HG03175 (cell line): ENCODE data around the gene ANKRD13B.

ENCODE experiments used
- ATAC-seq: cut with Tn5 transposase; IDR thresholded peaks from one replicate; pipeline ENCODE4 v1.9.1; 2021; ENCODE audit warnings: mild to moderate bottlenecking, moderate library complexity; ENCODE audit not compliant: unreplicated experiment

ANKRD13B gene

DNA sequence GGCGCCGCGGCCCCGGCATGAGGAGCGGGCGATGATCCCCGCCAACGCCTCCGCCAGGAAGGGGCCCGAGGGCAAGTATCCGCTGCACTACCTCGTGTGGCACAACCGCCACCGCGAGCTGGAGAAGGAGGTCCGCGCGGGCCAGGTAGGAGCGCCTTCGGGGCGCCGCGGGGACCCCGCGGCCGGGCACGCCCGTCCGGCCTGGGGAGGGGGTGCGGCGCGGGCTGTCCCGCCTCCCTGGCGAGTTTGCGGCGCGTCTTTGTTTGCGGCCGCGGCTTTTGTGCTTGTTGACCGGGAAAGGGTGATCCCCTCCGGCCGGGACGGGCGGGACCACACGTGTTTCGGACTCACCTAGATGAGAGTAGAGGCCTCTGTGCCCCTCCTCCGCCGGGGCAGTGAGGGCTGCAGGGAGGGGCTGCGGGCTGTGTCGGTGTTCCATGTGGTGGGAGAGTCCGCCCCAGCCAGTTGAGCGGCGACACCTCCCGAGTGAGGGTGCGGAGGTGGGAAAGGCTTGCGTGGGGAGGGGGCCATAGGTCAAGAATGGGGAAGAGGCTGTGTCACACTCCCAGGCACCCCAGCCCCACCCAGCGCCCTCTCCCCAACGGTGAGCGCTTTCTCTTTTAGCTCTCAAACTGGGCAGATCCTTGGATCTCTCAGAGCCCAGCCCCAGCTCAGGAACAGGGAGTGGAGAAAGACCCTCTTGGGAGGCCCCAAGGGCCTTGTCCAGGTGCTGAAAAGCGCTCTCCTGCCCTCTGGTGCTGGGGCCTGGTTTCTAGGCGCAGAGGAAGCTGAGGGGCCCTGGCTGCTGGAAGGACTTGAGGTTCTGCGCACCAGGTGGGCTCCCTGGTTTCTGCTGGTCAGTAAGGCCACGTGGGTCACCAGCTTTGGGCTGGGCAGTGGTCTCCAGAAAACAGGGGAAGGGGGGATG is 923 bp downstream of the ANKRD13B start:
- ATAC-seq: no peak

DNA sequence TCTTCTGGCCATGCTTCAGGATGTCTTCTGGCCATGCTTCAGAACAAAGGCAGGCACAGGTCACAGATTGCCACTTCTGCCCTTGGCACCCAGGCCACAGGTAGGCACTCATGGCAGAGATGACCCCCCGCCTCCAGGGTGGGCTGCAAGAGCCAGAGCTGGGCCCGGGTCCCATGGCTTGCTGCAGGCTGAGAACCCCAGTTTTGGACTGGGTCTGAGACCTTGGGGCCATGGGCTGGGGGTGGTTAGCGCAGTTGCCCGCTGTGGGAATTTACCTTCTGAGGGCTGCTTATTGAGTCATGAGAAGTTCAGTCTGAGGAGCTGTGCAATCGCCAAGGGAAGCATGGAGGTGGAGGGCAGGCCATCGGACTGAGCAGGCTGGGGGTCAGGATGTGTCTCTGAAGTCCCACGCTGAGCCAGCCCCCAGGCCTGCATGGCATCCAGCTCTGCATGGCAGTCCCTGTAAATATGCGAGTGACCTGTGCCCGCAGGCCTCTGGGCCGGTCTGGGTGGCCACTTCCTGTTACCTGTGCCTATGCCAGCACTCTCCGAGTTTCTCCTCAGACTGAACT is 1.7 kb downstream of the ANKRD13B start:
- ATAC-seq: no peak

DNA sequence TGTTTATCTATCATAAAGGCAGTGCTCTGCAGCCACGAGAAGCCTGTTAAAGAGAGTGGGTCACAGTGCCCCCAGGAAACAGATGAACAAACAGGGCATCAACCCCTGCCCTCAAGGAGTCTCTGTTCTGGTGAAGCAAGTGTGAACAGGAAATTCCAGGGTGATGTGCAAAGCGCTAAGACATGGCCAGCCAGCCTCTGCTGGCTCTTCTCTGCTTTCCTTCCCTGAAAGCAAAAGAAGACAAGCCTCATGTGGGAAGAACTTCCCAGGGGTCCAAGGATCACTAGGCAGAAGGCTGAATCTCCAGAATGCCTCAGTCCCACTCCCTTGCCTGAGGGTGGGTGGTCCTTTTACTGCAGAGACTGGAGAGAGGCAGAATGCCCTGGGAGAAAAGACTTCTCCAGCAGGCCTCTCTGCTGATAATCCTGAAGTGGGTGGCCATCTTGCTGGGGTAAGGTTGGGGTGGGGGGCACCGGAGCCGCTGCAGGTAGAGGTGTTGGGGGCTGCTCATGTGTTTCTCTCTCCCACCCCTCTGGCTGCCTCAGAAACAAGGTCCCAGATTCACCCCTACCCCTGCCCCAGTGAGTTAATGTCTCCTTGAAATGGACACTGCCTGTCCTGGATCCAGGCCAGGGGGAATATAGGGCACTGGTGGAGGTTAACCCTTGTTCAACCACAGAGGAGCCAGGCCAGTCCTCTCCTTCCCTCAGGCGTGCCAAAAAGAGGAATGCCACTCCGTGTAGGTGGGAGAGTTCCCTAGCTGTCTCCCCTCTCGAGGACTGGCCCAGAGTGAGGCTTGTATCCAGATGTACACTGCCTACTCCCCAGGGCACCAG is 2.4 kb downstream of the ANKRD13B start:
- no peak for ATAC-seq

DNA sequence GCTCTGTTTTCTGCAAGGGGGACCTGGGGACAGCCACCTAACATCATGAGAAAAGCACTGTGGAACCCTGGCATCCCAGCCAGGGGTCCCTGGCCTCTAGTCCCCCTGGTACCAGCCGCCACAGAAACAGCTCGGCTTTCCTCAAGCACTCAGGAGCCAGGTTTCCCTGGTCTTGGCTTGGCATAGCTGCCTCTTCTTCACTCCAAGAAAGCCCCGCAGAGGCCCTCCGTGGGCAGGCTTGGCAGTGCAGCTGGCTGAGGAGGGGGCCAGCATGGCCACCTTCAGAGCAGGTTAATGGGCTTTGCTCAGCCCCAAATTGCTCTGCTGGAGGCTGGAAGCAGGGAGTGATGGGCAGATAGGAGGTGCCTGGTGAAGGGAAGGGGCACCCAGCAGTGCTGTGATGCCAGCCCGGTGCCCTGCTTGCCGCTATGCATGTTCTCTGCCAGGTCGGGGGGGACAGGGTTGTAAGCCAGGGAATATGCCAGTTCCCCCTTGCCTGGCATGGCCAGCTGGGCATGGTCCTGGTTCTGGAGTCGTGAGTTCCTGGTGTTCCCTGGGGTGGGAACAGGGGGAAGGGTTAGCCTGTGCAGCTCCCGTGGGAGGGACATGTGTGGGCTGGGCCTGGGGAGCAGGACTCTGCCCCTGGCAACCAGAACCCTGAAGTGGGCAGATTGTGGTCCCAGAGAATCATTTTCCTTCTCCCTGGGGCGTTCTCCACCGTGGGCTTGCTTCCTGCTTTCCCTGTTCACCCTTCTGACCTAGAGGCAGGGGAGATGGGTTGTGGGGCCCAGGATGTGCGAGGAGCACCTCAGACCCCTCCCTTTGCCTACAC is 3.2 kb downstream of the ANKRD13B start:
- no peak for ATAC-seq

DNA sequence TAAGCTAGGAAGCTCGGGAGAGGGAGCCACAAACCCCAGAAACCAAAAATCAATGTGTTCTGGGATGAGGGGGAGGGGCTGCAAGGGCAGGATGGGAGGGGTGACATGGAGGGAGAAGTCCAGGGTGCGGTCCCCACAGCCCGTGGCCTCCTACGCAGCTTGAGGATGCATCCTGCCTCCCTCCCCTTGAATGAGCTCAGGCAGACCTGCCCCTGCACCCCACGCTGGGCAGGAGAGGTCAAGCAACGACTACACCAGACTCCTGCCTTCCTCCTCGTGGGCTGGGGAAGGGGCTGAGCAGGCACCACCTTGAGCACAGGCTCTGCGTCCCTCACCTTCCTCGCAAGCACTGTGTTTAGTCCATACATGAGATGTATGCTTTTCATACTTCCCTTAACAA is 3.9 kb downstream of the ANKRD13B start:
- no peak for ATAC-seq

DNA sequence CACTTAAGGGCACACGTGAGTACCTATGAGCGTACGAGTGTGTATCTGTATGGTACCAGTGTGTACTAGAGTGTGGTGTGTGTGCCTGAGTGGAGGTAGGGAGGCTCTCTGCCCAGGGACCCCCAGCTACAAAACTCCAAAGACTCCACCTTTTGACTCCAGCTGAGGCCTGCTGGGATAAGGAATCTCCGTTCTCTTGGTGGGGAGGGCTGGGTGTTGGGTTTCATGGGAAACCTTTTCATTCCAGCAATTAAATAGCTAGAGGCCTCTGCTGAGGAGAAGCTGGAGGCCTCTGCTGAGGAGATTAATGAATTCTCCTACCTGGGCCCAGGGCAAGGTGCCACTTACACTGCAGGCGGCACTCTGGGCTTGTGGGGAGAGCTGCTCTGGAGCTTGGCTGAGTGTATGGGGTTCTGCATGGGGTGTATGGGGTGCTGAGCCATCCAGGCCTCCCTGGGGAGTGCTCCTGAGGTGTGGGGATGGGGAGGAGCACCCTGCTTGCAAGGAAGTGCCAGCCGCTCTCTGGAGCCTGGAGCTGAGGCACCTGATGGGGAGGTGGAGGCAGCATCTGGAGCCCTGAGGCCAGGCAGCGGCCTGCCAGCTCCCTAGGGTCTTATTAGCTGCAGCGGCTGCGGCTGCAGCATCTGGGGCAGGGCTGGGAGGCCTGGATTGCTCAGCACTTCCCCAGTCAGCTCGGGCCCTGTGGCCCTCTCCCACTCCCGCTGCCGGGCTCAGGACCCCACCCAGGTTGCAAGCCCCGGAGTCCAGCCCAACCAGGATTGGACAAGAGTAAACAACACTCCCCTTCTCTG is 4.6 kb downstream of the ANKRD13B start:
- no peak for ATAC-seq

DNA sequence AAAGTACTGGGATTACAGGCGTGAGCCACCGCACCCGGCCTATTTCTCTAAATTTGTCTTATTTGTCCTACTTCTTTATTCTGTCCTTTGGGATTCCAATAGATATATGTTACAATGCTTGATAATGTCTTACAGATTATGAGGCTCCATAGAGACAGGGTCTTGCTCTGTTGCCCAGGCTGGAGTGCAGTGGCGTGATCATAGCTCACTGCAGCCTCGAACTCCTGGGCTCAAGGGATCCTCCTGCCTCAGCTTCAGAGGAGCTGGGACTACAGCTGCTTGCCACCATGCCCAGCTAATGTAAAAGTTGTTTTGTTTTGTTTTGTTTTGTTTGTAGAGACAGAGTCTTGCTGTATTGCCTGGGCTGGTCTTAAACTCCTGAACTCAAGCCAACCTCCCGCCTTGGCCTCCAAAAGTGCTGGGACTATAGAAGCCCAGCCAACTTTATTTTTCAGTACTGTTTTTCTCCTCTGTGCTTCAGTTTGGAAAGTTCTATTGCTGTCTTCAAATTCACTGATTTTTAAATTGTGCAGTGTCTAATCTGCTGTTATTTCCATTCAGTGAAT is 10.3 kb downstream of the ANKRD13B start:
- ATAC-seq: no peak

DNA sequence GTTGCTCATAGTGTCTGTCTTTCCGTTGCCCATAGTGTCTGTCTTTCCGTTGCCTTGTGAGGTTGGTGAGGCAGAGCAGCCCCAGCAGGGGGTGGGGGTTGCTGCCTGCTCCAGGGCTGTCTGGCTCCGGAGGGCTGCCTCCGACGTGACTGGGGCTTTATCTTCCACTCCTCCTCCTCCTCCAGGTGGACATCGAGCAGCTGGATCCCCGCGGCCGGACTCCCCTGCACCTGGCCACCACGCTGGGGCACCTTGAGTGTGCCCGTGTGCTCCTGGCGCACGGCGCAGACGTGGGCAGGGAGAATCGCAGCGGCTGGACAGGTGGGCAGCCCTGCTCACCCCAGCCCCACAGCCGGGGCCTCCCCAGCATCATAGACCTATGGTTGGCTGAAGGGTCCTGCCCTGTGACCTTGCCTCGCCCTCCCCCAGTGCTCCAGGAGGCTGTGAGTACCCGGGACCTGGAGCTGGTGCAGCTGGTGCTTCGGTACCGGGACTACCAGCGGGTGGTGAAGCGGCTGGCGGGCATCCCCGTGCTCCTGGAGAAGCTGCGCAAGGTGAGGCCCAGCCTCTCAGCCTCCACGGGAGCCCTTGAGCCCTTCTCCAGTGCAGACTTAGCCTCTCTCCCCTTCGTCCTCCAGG is 14.7 kb downstream of the ANKRD13B start:
- no peak for ATAC-seq

DNA sequence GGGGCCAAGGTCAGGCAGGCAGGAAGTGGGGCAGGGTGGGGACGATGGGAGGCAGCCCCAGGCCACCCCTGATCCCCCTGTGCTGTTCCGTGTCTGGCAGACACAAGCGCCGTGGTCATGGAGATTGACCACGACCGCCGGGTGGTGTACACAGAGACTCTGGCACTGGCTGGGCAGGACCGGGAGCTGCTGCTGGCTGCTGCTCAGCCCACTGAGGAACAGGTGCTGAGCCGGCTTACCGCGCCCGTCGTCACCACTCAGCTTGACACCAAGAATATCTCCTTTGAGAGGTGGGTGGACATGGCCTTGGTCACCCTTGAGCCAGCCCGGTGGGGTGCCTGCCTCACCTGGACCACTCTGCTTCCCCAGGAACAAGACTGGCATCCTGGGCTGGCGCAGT is 16.1 kb downstream of the ANKRD13B start:
- ATAC-seq: no peak

DNA sequence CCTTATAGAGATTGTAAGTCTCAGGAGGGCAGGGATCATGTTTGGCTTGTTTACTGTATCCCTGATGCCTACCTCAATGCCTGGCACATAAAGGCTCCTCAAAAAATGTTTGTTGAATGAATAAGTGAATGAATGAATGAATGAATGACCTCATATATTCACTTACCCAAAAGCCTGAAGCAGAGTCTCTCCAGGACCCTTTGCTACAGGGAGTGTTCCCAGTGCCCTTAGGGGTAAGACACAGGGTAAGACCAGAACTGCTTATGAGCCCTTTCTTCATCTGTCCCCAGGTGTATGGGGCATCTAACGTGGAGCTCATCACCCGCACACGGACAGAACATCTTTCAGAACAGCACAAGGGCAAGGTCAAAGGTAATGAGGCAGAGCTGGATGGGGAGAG is 17.5 kb downstream of the ANKRD13B start:
- no peak for ATAC-seq

DNA sequence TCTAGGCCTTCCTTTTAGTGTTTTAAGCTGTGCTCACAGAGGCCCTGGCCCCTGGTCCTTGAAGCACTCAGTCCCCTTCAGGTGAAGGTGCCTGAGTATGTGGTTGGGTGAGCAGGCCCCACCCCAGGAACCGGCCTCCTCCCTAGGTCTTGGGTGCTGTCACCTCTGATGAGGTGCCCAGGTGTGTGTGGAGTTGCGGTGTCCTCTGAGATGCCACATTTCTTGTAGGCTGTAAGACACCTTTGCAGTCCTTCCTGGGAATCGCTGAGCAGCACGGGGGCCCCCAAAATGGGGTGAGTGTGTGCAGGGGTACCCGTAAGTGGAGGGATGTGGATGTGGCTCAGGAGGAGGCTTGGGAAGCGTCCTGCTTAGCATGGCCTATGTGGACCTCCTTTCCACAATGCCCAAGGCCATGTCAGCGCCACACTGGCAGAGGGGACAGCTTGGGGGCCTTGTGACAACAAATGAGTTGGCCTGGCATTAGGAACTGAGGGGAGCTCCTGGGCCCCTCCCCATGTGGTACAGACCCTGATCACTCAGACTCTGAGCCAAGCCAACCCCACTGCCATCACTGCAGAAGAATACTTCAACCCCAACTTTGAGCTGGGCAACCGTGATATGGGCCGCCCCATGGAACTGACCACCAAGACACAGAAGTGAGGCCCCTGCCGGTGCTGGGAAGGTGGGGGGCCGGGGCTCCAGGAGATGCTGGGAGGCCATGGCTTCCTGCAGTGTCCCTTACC is 18.6 kb downstream of the ANKRD13B start:
- ATAC-seq: no peak

DNA sequence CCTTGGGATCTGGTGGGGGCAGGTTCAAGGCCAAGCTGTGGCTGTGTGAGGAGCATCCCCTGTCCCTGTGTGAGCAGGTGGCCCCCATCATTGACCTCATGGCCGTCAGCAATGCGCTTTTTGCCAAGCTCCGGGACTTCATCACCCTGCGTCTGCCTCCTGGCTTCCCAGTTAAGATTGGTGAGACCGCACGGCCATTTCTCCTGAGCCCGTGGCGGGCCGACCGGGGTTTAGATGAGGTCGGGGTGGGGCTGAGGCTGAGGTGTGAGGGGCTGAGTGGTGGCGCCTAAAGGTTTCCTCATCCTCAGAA is 19.1 kb downstream of the ANKRD13B start:
- no peak for ATAC-seq

DNA sequence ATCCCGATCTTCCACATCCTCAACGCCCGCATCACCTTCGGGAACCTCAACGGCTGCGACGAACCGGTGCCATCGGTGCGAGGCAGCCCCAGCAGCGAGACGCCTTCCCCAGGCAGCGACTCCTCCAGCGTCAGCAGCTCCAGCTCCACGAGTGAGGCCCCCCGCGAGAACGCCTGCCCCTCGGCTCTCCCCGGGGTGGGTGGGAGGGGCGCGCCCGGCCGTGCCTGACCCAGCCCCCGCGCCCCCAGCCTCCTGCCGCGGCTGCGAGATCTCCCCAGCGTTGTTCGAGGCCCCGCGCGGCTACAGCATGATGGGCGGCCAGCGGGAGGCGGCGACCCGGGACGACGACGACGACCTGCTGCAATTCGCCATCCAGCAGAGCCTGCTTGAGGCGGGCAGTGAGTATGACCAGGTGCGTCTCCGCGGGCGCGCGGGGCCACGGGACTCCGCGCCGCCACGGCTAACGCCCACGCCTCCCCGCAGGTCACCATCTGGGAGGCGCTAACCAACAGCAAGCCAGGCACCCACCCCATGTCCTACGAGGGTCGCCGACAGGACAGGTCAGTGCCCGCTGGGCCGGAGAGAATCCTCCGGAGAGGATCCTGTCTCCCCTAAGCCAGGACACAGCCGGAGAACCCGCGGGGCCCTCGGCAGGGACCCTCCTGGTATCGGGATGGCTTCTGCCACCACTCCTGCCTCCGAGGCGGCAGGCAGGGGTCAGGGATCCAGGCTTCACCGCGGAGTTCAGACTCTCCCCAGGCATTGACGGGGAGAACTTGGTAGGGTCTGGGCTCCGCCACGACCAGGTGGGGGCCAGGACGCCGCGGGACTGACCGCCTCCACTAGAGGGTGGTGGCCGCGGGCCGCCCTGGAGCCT is 19.7 kb downstream of the ANKRD13B start:
- ATAC-seq: no peak

DNA sequence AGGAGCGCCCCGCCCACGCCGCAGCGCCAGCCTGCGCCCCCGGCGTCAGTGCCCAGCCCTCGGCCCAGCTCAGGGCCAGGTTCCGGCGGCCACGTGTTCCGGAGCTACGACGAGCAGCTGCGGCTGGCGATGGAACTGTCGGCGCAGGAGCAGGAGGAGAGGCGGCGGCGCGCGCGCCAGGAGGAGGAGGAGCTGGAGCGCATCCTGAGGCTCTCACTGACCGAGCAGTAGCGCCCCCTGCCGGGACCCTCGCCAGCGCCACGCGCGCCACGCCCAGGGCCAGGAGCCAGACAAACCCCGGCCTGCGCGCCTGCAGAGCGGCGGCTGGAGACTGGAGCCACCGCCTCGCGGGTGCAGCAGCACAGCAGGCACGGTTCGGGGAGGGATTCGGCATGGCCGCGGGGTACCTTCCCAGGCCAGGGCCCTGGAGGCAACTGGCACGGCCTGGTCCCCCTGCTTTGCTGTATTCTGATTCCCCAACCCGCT is 20.5 kb downstream of the ANKRD13B start:
- ATAC-seq: no peak

DNA sequence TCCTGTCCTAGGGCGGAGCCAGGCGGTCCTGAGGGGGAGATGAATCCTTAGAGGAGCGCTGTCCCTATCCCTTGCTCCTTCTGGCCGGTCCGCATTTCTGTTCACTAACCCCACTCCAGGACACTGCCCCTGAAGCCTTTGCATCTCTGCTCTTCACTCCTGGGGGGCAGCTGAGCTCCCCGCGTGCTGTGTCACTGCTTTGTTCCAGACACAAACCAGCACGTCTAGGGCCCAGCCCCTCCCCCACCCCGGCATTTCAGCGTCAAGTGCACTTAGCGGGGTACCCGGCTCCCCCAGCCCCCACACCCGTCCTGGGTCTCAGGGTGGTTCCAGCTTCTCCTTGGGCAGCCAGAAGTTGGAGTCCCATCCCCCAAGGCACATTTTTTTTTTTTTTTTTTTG is 20.9 kb downstream of the ANKRD13B start:
- ATAC-seq: no peak

DNA sequence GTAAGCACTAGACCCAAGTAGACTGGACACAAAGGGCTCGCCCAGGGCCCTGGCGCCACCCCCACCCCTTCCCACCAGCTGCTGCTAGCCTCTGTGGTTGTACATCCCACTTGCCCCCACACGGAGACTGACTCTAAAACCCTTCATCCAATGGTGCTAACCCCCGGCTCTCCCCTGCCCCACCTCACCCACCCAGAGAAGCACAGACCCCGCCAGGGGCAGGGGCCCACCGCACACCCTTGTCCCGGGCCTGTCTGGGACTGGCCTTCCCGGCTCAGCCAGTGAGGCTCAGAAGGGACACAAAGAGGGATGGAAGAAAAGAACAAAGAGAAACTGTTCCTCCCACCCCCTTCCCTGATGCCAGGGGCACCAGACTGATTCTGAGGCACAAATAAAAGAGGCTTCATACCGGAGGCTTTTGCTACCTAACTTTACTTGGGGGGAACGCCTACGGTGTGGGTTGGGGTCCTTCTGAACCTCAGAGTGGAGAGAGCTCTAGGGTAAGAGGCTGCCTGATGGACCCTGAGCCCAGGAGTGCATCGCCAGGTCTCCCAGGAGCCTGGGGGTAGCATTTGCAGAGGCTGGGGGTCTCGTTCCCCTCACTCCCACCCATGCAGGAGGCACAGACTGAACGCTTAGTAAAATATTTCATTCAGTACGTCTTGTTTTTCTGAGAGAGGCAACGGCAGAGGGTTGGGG is 21.6 kb downstream of the ANKRD13B start:
- no peak for ATAC-seq

DNA sequence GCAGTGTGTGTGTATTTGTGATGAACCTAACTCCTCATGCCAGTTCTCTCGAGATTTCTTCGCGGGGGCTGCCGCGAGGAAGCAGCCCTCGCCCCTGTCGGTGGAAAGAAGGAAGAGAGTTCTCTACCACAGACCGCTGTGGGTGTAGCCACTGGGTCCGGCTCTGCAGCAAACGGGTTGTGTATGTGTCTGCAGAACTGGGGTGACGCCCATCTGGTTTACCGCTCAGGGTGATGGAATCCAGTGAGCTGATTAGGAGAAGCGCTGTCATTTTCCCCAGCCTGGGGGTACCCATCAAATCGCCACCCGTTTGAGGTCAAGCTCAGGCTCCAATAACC is 22.1 kb downstream of the ANKRD13B start:
- no peak for ATAC-seq
